GM21447 (cell line): Measurements from ENCODE around the gene RESP18.
A peak's percentile ranks its signal among the peaks of the same experiment; 100 is the strongest.

Experiments
- ATAC-seq: cut with Tn5 transposase; IDR thresholded peaks from one replicate; pipeline ENCODE4 v1.9.1; 2021; ENCODE audit not compliant: unreplicated experiment

The RESP18 gene

DNA sequence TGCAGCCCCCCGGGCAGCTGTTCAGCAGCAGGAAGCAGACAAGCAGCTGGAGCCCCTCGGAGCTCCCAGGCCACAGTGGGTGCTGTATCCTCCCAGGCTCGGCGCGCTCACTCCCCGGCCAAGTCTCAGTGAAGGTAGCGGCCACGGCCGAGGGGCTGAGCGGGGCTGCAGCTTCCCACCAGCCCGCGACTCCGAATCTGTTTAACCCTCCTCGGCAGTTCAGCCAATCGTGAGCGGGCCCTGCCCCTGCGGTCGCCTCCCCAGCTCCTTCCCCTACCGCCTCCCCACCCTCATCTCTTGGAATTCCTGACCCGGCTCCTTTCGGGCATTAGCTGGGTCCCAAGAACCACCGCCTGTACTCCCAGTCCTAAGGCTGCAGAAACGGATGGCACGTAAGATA lies at the start of gene RESP18:
Gene RESP18, minus strand, starts transcription at position 203 of the 400 bp plus-strand sequence.
- ATAC-seq, result no peak

DNA sequence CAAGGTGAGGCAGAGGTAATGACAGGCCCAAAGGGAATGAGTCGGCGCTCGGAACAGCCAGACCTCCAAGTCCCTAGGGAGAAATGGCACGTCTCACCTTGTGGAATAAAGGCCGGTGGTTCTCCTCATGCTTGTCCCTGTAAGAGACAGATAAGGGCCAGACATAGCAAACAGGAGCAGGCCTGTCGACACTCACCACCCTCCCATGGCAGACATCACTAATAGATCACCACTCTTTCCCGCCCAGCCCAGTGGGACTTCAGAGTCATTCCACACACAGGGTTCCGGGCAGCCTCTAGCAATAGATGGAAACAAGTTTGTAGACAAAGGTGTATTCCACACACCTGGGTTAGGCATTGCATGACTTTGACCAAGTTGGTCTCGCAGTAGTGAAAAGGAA lies 48.9 kb upstream of the RESP18 start:
- ATAC-seq, result no peak

DNA sequence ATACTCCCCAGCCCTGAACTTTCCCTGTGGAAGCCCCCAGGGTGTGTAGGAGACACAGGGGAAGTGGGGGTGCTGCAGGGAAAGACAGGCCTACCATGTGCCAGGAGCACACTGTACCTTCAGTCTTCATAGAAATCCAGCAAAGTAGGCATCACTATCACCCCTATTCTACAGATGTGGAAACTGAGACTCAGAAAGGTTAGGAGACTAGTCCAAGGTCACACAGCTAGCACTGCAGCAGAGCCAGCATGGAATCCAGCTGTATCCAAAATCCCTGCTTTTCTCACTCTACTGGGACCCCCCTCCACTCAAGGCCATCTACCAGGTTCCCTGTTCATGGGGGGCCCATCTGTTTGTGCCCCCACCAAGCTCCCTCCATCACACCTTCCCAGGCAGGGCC lies 48.4 kb upstream of the RESP18 start:
- ATAC-seq, result no peak

DNA sequence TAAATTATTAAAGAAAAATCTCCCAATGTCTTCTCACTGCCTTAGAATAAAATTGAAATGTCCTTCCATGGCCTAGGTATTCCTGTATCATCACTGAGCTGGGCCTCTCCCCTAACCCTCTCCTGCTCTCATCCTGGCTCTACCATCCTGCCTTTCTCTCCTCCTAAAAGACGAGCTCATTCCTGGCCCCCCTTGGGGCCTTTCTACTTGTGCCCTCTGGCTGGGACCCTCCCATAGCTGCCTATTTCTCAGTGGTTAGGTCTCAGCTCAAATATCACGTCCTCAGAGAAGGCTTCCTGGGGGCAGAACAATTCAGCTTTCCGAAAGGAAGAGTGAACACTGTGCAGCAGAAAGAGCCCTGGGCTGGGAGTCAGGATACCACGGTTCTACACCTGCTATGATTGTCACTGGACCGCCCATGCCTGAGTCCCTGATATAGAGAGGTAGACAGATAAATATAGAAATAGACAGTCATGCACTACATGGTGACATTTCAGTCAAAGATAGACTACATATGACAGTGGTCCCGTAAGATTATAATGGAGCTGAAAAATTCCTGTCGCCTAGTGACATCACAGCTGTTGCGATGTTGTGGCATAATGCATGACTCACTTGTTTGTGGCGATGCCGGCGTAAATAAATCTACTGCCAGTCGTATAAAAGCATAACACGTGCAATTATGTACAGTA lies 45.8 kb upstream of the RESP18 start:
- no peak for ATAC-seq

DNA sequence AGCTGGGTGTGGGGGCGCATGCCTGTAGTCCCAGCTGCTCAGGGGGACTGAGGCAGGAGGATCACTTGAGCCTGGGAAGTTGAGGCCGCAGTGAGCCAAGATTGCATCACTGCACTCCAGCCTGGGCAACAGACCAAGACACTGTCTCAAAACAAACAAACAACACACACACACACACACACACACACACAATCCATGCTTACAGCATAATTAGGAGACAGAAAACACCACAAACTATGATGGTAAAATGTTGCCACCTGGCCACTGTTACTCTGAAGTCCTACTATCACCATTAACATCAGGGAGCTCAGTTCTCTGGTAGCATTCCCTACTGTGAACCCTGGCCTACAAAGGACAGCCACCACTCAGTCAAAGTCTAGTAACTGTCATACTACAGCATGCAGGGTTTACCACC lies 36.9 kb upstream of the RESP18 start:
- ATAC-seq, result no peak

DNA sequence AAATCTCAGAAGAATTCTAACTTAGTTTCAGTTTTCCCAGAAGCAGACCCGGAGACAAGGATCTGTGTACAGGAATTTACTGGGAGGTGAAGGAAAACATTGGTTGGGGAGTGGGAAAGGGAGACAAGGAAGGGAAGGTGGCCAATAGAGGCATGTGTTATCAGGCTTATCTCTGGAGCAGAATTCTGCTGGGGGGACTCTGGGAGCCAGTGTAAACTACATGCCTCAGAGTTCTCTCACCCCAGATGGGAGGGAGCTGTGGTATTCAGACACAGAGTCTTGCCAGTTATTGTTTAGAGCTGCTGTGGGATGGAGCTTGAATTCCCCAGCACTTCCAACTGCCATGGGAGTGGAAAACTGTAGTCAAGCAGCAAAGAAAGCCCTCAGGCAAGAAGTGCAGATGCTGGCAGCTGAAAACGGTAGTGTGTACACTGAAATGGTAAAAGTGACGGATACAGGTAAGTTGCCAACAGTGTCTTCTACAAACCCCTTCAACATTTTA lies 36.2 kb upstream of the RESP18 start:
- no peak for ATAC-seq

DNA sequence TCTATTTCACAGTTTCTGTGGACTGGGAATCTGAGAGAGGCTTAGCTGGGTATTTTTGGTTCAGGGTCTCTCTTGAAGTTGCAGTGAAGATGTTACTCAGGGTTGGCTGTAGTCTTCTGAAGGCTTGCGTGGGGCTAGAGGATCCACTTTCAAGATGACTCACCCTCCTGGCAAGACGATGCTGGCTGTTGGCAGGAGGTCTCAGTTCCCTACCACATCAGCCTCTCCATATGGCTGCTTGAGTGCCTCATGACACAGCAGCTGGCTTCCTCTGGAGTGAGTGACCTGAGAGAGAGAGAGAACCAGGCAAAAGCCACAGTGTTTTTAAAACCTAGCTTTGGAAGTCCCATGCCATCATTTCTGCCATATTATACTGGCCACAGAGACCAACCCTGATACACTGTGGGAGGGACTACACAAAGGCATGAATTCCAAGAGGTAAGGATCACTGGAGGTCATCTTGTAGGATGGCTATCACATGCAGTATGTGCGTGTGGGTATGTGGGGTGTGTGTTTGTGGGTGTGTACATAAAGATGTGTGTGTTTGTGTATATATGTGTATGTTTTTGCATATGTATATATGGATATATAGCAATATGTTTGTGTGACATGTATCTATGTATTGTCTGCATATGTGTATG lies 30.1 kb upstream of the RESP18 start:
- ATAC-seq, result peak; percentile 91

DNA sequence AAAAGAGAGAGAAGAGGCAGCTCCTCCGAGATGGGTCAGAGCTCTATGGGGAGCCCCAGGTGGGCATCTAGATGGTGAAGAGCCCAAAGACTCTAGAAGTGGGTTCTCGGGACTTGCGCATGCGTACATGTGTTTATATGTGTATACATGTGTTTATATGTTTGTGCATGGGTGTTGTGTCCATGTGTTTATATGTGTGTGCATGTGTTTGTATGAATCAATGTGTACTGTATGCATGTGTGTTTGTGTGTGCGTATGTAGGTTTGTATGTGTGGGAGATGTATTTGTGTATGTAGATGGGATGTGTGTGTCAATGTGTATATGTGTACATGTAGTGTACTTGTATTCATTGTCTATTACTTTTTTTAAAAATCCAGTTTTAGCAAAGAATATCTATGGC lies 29.5 kb upstream of the RESP18 start:
- ATAC-seq, result no peak

DNA sequence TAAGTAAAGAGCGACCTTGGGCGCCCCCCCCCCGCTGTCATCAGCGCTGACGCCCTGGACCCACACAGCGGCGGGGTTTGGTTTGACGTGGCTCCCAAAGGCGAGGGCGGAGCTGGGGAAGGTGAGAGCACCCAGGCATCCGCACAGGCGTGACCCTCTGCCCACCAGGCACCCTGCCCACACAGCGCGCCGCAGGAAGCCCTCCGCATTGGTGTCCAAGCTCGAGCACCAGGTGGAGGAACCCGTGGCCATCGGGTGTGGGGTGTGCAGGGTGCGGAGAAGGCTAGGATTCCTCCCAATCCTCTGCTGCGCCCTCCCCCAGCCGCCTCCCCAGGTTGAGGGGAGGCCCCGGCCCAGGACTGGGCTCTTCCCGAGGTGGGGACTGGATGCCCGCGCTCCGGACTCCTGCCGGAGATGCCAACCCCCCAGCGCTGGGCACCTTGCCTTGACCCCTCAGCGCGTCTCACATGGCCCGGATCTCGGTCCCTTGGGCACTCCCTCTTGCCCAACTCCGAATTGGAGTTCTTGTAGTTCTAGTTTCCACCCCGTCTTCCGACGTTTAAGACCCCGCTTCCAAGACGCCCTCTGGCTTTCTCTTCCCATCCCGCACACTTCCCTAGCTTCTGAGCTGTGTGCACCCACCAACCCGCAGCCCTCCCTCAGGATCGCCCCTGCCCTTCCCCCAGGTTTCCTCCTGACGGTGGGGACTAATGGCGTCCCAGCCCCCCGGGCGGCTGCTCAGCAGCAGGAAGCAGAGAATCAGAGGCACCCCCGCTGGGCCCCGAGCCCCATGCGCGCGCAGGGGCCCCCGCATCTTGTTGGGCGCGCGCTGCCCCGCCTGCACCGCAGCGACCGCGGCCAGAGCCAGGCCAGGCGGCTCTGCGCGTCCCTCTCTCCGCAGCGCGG lies 25.9 kb upstream of the RESP18 start:
- no peak for ATAC-seq

DNA sequence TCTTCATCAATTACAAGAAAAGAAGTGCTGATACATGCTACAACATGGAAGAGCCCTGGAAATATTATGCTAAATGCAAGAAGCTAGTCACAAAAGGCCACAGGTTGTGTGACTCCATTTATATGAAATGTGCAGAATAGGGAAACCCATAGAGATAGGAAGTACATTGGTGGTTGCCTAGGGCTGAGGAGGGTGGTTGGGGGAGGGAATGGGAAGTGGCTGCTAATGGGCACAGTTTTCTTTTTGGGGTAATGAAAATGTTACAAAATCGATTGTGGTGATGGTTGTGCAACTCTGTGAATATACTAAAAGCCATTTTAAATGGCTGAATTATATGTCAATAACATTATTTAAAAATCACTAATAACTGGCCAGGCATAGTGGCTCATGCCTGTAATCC lies 24.3 kb upstream of the RESP18 start:
- no peak for ATAC-seq

DNA sequence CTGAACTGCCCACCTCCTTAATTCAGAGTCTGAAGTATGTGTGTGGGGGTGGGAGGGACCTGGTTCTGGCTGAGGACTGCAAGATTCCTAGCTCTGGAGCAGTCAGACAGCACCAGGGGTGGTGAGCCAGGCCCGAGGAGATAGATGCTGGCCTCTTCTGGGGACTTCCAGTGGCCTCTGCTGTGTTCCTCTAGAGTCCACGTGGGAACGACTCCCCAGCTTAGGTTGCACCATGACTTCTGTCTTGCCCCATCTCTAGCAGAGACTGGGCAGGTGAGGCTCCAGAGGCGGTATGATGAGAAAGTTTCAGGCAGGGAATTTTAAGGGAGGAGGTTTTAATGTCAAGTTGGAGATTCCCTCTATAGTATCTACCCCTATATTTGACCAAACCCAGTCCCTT lies 22.0 kb upstream of the RESP18 start:
- no peak for ATAC-seq

DNA sequence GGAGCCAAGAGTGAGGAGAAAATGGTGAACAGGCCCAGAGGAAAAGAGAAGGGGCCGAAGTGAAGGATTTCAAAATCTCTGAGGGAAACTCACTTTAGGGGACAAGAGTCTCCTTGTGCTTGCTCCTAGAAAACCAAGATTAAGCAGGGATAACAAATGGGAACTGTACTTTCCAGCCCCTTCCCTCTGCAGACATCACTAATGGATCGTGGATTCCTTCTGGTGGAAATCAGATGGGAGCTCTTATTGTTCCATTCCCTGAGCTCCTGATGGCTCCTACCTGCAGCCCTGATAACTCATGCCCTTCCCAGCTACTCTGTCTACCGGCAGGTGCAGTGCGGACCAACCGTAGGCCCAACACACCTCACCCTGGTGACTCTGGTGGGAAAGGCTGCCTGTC lies 20.6 kb upstream of the RESP18 start:
- no peak for ATAC-seq

DNA sequence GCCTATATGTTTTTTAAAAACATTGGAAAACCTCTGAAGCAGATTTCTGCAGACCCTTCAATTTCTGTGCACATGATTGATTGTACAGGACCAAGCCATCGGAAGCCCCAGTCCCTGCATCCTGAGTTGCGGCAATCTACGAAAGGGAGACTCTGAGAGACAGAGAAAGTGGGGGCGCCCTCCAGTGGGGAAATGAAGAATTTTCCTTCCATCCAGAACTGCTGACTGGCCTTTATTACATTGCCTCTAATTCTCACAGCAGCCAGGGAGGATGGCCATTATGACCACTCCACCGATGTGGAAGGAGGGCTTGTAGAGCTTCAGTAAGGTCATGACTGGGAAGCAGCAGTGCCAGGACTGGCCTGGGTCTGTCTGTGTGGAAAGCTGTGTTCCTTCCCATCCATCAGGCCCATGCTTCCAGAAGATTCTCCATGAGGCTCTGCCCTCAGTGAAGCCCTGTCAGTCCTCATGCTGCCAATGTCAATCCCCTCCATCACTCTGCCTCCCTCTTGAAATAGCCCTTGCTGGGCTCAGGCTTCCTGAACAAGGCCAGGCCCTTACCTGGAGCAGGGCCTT lies 20.0 kb upstream of the RESP18 start:
- ATAC-seq, result peak; percentile 79

DNA sequence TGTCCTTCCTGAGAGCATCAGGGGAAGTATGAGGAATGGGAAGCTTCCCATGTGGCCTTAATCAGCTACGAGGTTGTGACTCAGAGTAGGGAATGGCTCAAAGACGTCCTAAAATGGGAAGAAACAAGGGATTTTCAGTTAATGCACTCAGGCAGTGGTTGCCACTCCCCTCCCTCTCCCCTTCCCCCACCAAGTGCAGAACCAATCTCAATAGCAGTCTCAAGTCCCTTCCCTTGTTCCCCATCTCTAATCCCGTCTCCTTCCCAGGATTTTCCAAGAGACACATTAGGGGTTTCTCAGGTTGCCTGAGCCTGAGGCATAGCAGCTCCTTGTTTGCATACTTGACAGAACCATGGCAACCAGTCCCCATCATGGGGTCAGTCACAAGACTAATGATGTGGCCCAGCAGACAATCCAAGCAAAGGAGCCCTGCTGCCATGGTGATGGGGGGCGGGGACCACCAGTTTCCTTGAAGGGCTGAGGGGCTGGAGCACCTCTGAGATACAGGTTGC lies 18.2 kb upstream of the RESP18 start:
- ATAC-seq, result no peak

DNA sequence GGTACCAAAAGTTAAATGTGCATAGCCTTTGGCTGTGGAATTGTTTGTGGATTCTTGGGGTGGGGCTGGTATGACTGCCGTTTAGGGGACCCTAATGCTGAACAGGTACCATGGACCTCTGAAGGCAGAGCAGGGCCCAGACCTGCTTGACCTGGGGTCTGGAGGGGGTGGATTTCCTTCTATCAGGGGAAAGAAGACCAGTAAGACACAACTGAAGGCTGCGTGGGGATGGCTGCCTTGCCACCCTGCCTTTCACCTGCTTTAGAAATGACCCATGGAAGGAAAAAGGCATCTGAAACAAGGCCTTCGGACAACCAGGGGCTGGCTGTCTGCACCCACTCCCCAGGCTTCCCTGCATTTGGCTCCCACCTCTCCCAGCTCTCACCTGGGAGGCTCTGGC lies 17.7 kb upstream of the RESP18 start:
- ATAC-seq, result no peak

DNA sequence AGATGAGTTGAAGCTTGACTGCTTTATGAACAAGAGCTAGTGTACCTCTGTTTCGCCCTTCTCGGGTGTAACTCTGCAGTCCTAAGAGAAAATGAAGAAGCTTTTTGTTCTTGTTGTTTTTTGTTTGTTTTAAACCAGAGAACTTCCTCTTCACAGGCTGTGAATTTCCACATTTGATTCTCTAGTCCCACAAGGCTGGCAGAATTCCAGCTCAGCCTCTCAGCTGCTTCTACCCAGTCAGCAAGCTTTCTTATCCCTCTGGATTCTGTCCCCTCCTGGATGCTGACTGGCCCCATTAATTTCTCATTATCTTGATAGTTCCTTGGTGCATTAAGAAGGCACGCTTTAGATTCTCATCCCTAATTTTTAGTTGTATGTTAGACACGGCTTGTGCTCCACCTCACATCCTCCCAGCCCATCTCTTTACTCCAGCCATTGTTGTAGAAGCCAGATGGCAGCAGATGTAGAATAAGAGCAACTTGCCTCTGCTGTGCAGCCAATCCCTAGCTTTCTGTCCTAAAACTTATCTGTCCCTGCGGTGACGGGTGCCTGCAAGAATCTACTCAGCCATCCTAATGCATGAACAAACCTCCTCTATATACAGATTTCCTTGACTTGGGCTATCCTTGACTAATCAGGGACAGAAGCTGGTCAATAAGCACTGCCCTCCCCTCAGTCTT lies 12.3 kb upstream of the RESP18 start:
- ATAC-seq, result no peak

DNA sequence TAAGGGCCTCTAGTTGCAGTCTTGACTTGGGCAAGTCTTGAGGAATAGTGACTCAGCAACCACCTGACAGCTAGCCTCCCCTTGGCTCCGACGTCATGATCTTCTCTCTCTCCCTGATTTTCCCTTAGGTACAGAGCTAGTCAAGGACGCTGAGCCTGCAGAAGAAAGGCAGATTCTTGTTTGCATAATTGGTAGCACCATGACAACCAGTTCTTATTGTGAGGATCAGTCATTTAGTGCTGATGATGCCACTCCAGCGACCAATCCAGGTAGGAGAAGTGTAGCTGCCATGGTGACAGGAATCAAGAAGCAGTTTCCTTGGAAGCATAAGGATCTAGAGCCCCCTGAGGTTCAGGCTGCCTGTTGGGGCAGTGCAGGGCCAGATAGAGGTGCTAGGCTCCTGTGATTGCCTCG lies 2.8 kb upstream of the RESP18 start:
- no peak for ATAC-seq

DNA sequence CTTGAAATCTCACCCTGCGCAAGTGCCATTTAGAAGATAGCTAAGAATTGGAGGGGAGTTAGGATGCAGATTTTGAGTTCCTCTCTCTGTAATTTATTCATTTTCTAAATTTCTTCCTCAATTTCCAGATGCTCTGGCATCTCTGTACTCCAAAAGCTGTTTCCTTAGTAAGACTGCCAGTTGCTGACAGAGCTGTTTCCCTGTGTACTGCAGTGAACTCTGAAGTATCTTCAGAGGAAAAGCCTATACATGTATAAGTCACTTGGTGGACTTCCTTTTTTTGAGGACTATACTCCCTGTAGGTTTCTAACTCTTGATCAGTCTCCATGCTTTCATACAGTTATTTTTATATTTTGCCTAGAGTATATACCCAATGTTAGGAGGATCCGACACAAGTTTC lies 1.5 kb upstream of the RESP18 start:
- ATAC-seq, result no peak

DNA sequence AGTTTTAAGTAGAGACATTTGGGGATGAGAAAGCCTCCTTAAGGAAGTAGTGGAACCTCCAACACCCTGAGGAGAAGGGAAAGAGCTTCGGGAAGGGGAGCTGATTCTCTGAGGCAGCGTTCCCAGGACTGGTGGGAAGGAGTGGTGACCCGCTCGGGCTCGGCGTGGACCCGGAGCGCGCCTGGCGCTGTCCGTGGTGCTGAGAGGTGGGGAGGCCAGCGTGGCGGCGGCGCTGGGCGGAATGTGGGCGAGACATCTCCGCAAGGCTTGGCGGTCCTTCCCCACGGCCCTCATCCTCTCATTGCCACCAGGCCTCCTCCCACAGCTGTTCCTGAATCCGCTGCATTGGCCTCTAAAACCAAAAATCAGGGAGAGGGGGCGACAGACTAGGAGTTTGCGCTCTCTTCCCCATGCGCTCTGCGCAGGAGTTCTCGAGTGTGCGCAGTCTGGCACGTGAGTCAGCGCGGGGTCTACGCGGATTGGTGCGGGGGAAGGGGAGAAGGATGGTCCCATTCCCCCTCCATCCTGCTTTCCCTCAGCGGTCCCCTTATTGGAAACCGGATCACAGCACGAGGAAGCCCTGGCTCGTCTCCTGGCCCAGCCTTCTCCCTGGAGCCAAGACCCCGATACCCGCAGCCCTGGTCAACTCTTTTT lies 857 bp downstream of the RESP18 start:
- no peak for ATAC-seq

DNA sequence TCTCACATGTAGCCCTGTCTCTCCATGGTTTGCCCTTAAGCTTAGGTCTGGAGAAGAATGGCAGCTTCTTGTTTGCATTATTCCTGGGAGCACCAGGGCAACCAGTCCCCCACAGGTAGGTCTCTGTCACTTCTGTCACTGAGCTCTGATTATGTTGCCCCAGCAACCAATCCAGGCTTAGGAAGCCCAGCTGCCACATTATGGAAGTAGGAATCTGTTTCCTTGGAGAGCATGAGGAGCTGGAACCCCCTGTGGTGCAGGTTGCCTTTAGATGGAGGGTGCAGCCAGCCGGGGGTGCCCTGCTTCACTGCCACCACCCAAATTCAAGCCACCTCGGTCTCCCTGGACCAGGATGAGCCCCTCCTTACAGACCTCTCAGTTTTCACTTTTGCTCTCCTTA lies 4.8 kb downstream of the RESP18 start:
- ATAC-seq, result no peak
